GM12878 (cell line): ENCODE measurements around the gene BCKDHA. TPM values are rescaled to one million over a fixed set of nuclear protein-coding genes. Genes with fewer than 3 reads are reported as not detected.

Experiments
- CBX5 ChIP-seq: sonication (generic); IDR thresholded peaks from 2 replicates; pipeline ENCODE4 v1.6.1; 2016; ENCODE audit warnings: low read depth, moderate library complexity, mild to moderate bottlenecking, inconsistent platforms
- E4F1 ChIP-seq: fragments of 450-650 bp; IDR thresholded peaks from 2 replicates; pipeline ENCODE4 v1.6.1; 2018; ENCODE audit warnings: borderline replicate concordance, mild to moderate bottlenecking; ENCODE audit not compliant: partially characterized antibody
- EP300 ChIP-seq, 2 experiments: fragments of 150-350 bp in 1 of 2; IDR thresholded peaks; 2 replicates each; pipeline ENCODE4 v1.6.1; 2011 to 2012; ENCODE audit warnings: low read depth in 2 of 2, low read length in 2 of 2, borderline replicate concordance in 1 of 2, improper control_type of control experiment in 1 of 2, inconsistent platforms in 1 of 2; ENCODE audit not compliant: control insufficient read depth in 1 of 2
- KDM1A ChIP-seq: fragments of 200-600 bp; sonication (generic); IDR thresholded peaks from 2 replicates; pipeline ENCODE4 v1.6.1; 2016; ENCODE audit warnings: borderline replicate concordance
- PKNOX1 ChIP-seq: fragments of 450-650 bp; IDR thresholded peaks from 2 replicates; pipeline ENCODE4 v1.6.1; 2016; ENCODE audit warnings: mild to moderate bottlenecking
- SMAD1 ChIP-seq: fragments of 450-650 bp; IDR thresholded peaks from 2 replicates; pipeline ENCODE4 v1.6.1; 2018; ENCODE audit warnings: mild to moderate bottlenecking, low read depth; ENCODE audit not compliant: partially characterized antibody
- SUZ12 ChIP-seq: fragments of 200-600 bp; sonication (generic); IDR thresholded peaks from one replicate; pipeline ENCODE4 v1.6.1; 2018; ENCODE audit warnings: antibody characterized with exemption, mild to moderate bottlenecking; ENCODE audit not compliant: unreplicated experiment
- USF2 ChIP-seq: IDR thresholded peaks from 2 replicates; pipeline ENCODE4 v1.6.1; 2011; ENCODE audit warnings: low read depth, low read length, improper control_type of control experiment, borderline replicate concordance
- YY1 ChIP-seq: IDR thresholded peaks from 2 replicates; pipeline ENCODE4 v1.6.1; 2011; ENCODE audit warnings: low read depth, mild to moderate bottlenecking, low read length
- ZNF24 ChIP-seq: fragments of 450-650 bp; IDR thresholded peaks from 2 replicates; pipeline ENCODE4 v1.6.1; 2017; ENCODE audit warnings: antibody characterized with exemption, mild to moderate bottlenecking
- ZNF274 ChIP-seq: IDR thresholded peaks from one replicate; pipeline ENCODE4 v1.8.0; 2011; ENCODE audit not compliant: insufficient read length, insufficient read depth
- ZNF622 ChIP-seq: fragments of 450-650 bp; IDR thresholded peaks from 2 replicates; pipeline ENCODE4 v1.6.1; 2017; ENCODE audit warnings: mild to moderate bottlenecking, inconsistent platforms
- polyA plus RNA-seq, 11 experiments: library from polyadenylated mRNA; depleted of rRNA in 4 of 11; unstranded in 6 of 11; stranded (reverse) in 5 of 11; fragments of >200 nt; fragmentation: Nextera tagmentation in 4 of 11; fragmentation: Illumina TruSeq in 1 of 11; extraction: Ambion mirVana in 4 of 11; extraction: Trizol in 1 of 11; gene quantifications; 1 replicate in 1 of 11; 2 replicates in 10 of 11; pipeline versions ENCODE4 v1.2.1 to v1.2.3, GENCODE V29; 2011 to 2016; ENCODE audit warnings: inconsistent platforms in 2 of 11, missing spikeins in 2 of 11, low read depth in 1 of 11
- total RNA-seq, 4 experiments: library from RNA; depleted of rRNA in 3 of 4; stranded (reverse); fragments of >200 nt in 3 of 4; fragmentation: Illumina TruSeq in 1 of 4; extraction: Trizol in 1 of 4; gene quantifications; 2 replicates each; pipeline versions ENCODE4 v1.2.1 to v1.2.3, GENCODE V29; 2013 to 2021
- TF ChIP-seq, protein P1 (sequence below): fragments of 450-650 bp; formaldehyde crosslinking; IDR thresholded peaks from 2 replicates; pipeline ENCODE4 v1.4.0; 2020; ENCODE audit warnings: mild to moderate bottlenecking, moderate library complexity
- TF ChIP-seq, protein P2 (sequence below): fragments of 450-650 bp; IDR thresholded peaks from 2 replicates; pipeline ENCODE4 v1.6.1; 2016; ENCODE audit warnings: mild to moderate bottlenecking
- TF ChIP-seq, protein P3 (sequence below): fragments of 450-650 bp; IDR thresholded peaks from 2 replicates; pipeline ENCODE4 v1.6.1; 2017; ENCODE audit warnings: borderline replicate concordance
- TF ChIP-seq, protein P4 (sequence below): IDR thresholded peaks from 2 replicates; pipeline ENCODE4 v1.6.1; 2012; ENCODE audit warnings: low read depth, low read length, improper control_type of control experiment

The BCKDHA gene
- total and polyA plus RNA-seq, 10 of the 15 experiments (the other 5 are each of a cell fraction or from before 2014, with no cell fraction given), result 9.9 to 107 (median 46.4) TPM

DNA sequence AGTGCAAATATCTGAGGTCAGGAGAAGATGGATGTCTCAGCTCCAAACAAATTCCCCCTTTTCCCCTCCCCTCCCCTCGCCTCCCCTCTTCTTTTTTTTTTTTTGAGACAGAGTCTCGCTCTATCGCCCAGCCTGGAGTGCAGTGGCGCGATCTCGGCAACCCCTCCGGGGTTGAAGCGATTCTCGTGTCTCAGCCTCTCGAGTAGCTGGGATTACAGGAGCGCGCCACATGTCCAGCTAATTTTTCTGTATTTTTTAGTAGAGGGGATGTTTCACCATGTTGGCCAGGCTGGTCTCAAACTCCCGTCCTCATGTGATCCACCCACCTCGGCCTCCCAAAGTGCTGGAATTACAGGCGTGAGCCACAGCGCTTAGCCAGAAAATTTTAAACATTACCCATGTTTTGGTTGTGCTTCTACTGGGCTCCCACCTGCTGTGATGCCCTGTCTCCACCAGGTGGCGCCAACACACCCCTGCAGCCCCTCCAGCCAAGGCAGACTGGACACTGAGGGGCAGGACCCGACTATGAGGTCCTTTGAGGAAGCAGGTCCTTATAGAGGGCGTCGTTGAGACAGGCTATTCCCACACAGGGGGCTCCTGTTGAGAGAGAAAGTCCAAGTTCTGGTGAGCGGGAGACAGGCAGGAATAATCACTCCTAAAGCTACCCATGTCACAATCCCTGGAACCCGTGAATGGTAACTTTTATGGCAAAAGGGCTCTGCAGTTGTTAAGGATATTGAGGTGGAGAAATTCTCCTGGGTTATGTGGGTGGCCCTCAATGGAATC lies 51.7 kb downstream of the BCKDHA start (continued):
- TF ChIP-seq, protein P1, sequence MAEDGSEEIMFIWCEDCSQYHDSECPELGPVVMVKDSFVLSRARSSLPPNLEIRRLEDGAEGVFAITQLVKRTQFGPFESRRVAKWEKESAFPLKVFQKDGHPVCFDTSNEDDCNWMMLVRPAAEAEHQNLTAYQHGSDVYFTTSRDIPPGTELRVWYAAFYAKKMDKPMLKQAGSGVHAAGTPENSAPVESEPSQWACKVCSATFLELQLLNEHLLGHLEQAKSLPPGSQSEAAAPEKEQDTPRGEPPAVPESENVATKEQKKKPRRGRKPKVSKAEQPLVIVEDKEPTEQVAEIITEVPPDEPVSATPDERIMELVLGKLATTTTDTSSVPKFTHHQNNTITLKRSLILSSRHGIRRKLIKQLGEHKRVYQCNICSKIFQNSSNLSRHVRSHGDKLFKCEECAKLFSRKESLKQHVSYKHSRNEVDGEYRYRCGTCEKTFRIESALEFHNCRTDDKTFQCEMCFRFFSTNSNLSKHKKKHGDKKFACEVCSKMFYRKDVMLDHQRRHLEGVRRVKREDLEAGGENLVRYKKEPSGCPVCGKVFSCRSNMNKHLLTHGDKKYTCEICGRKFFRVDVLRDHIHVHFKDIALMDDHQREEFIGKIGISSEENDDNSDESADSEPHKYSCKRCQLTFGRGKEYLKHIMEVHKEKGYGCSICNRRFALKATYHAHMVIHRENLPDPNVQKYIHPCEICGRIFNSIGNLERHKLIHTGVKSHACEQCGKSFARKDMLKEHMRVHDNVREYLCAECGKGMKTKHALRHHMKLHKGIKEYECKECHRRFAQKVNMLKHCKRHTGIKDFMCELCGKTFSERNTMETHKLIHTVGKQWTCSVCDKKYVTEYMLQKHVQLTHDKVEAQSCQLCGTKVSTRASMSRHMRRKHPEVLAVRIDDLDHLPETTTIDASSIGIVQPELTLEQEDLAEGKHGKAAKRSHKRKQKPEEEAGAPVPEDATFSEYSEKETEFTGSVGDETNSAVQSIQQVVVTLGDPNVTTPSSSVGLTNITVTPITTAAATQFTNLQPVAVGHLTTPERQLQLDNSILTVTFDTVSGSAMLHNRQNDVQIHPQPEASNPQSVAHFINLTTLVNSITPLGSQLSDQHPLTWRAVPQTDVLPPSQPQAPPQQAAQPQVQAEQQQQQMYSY, result no peak
- TF ChIP-seq ZNF274 (no peak), CBX5 (no peak), SMAD1 (no peak), PKNOX1 (no peak), ZNF622 (no peak), SUZ12 (no peak), EP300 (IDR thresholded peaks at IDR 0.05; ENCODE audit: borderline replicate concordance in 1 of 2, control insufficient read depth in 1 of 2, low read depth in 2 of 2, low read length in 2 of 2) (no peak), E4F1 (no peak), ZNF24 (no peak), USF2 (no peak), YY1 (peak; percentile 85), KDM1A (no peak)
- TF ChIP-seq, protein P2, sequence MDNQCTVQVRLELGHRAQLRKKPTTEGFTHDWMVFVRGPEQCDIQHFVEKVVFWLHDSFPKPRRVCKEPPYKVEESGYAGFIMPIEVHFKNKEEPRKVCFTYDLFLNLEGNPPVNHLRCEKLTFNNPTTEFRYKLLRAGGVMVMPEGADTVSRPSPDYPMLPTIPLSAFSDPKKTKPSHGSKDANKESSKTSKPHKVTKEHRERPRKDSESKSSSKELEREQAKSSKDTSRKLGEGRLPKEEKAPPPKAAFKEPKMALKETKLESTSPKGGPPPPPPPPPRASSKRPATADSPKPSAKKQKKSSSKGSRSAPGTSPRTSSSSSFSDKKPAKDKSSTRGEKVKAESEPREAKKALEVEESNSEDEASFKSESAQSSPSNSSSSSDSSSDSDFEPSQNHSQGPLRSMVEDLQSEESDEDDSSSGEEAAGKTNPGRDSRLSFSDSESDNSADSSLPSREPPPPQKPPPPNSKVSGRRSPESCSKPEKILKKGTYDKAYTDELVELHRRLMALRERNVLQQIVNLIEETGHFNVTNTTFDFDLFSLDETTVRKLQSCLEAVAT, result no peak
- TF ChIP-seq, protein P3, sequence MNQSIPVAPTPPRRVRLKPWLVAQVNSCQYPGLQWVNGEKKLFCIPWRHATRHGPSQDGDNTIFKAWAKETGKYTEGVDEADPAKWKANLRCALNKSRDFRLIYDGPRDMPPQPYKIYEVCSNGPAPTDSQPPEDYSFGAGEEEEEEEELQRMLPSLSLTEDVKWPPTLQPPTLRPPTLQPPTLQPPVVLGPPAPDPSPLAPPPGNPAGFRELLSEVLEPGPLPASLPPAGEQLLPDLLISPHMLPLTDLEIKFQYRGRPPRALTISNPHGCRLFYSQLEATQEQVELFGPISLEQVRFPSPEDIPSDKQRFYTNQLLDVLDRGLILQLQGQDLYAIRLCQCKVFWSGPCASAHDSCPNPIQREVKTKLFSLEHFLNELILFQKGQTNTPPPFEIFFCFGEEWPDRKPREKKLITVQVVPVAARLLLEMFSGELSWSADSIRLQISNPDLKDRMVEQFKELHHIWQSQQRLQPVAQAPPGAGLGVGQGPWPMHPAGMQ, result no peak
- TF ChIP-seq, protein P4, sequence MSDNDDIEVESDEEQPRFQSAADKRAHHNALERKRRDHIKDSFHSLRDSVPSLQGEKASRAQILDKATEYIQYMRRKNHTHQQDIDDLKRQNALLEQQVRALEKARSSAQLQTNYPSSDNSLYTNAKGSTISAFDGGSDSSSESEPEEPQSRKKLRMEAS, result peak; percentile 13; the same call in 1 of the 2 replicates
